Activated naive CD8-positive, alpha-beta T cell treated with anti-CD3 and anti-CD28 coated beads, Interleukin-2, amount 50 U/mL, for 24 hours (primary cell): ENCODE results near the gene CCR2.
"Not testable (repeated sequence)": the region's sequence is repeated elsewhere in the genome, so short reads cannot be mapped to it uniquely, and the experiment has no call there.

Experiments used
- ATAC-seq: fragments of 150-1000 bp; cut with Tn5 transposase; one replicate; pipeline ENCODE4 v1.10.0; 2021
- DNase-seq: peaks from one replicate; pipeline ENCODE4 v3.0.0; 2021
- H3K27ac Mint-ChIP-seq: one replicate; pipeline ENCODE4 v1.8.0; 2021; ENCODE audit warnings: mild to moderate bottlenecking, mixed read lengths
- H3K27me3 Mint-ChIP-seq: one replicate; pipeline ENCODE4 v1.8.0; 2021; ENCODE audit warnings: mixed read lengths
- H3K36me3 Mint-ChIP-seq: one replicate; pipeline ENCODE4 v1.8.0; 2021; ENCODE audit warnings: low read depth, mixed read lengths
- H3K4me1 Mint-ChIP-seq: one replicate; pipeline ENCODE4 v1.8.0; 2021; ENCODE audit warnings: mixed read lengths
- H3K4me3 Mint-ChIP-seq: one replicate; pipeline ENCODE4 v1.8.0; 2021; ENCODE audit warnings: mild to moderate bottlenecking, moderate library complexity, mixed read lengths
- H3K9me3 Mint-ChIP-seq: one replicate; pipeline ENCODE4 v1.8.0; 2021; ENCODE audit warnings: mixed read lengths

CCR2 gene

DNA sequence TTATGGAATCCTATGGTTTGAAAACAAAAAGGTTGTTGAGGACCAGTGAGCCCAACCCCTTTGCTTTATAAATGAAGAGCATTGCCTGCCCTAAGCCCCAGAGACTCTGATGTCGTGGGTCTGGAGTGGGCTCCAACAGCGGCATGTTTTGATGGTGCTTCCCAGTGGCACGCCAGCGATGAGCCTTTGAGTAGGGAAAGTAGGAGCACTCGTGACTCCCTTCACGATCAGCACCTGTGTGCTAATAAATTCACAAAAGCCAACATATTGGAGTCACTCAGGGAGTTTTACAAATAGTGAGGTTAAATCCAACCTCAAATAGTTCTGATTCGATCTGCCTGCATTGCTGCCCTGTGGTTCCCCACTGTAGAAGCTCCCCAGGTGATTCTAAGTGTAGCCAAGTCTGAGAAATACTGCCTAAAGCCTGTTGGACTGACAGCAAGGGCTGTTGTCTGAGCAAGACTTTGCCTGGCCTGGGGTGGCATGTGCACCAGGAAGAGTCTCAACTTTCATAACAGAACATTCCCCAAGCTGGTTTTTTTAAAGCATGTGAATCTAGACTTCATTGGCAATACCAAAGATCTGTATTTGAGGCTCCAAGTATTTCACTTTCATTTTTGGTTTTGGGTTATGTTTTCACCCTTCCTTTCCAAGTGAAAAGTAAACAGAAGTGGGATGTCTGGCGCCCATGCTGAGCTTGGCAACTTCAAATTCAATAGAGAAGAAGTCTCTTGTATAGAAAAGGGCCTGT lies 26.7 kb downstream of the CCR2 start:
- Mint-ChIP-seq H3K9me3 (no peaks in the 10 kb centered on the region), H3K27ac (no peak overlapping the region), H3K4me3 (no peak overlapping the region), H3K27me3 (peaks cover 5% of the 10 kb centered on the region), H3K36me3 (no peaks in the 10 kb centered on the region), H3K4me1 (peaks cover 28% of the 10 kb centered on the region)
- ATAC-seq (no peak), DNase-seq (no peak)

DNA sequence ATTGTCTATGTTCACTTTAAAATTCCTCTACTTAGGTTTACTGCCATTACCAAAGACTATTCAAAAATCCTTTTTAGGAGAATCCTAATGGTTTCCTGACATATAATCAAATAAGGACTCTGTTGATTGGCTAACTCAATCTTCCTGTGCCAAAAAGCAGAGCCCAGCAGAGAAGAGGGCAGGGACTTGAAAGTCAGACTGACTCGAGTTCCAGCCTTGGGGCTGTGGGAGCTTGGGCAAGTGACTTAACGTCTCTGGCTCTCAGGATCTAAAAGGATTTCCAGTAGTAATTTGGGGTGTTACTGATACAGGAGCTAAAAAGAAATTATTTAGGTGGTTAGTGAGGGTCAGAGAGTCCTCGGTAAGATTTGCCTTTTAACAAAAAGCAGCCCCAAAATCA lies 27.7 kb downstream of the CCR2 start:
- ATAC-seq (no peak), DNase-seq (no peak)
- Mint-ChIP-seq H3K36me3 (no peaks in the 10 kb centered on the region), H3K27me3 (peaks cover 5% of the 10 kb centered on the region), H3K9me3 (no peaks in the 10 kb centered on the region), H3K4me1 (peaks cover 32% of the 10 kb centered on the region), H3K27ac (no peak overlapping the region), H3K4me3 (no peak overlapping the region)

DNA sequence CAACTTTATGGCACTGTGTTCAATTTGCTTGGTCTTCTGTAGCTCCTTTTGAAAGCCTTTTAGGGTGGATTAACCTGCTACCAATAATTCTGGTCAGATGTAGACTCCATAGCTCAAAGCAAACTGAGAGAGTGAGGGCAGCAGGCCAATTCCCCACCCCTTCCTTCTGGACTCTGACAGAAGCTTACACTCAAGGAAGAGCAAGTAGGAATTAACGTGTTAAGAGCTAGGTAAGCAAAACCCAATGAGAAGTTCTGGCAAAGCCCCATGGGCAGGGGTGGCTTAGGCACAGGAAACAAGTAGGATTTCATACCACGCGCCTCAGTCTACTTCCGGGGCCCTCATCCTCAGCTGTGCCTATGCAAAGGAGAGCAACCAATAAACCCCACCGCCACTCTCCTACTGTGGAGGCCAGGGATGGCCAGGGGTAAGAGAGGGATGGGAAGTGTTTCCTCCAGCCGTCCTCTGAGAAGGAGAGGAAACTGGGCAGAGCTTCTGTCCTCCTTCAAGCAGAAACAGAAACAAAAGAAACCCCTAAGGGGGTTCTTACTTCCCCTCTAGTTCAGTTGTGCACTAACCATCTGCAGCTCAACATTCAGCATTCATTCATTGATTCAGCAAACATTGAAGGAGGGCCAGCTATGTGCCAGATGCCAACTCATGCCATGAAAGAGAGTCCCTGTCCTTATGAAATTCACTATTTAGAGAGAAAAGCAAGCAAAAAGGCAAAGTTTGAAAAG lies 29.5 kb downstream of the CCR2 start:
- Mint-ChIP-seq H3K4me3 (no peak overlapping the region), H3K4me1 (peaks cover 30% of the 10 kb centered on the region)
- ATAC-seq = no peak

DNA sequence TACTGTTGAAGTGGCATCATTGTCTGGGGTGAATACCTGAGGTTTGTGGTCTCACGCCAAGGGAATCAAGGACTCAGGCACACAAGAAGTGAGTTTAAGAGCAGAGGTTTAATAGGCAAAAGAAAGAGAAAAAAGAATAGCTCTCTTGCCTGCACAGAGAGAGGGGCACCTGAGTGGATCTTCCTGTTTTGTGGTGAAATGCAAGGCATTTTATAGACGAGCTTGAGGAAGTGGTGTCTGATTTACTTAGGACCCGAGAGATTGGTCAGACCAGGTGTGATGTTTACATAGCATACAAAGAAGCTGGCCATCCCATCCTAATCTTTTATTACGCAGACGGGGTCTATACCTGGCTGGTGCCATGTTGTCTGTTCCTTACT lies 30.0 kb downstream of the CCR2 start:
- Mint-ChIP-seq H3K9me3 (no peaks in the 10 kb centered on the region), H3K36me3 (no peaks in the 10 kb centered on the region), H3K4me3 (no peak overlapping the region), H3K27ac (no peak overlapping the region), H3K4me1 (peaks cover 30% of the 10 kb centered on the region), H3K27me3 (peaks cover 5% of the 10 kb centered on the region)
- ATAC-seq (no peak), DNase-seq (no peak)

More for the DNA sequence above, 29.5 kb downstream of the CCR2 start:
- no peak for DNase-seq
- Mint-ChIP-seq H3K9me3 (no peaks in the 10 kb centered on the region), H3K27ac (no peak overlapping the region), H3K27me3 (peaks cover 5% of the 10 kb centered on the region), H3K36me3 (no peaks in the 10 kb centered on the region)

DNA sequence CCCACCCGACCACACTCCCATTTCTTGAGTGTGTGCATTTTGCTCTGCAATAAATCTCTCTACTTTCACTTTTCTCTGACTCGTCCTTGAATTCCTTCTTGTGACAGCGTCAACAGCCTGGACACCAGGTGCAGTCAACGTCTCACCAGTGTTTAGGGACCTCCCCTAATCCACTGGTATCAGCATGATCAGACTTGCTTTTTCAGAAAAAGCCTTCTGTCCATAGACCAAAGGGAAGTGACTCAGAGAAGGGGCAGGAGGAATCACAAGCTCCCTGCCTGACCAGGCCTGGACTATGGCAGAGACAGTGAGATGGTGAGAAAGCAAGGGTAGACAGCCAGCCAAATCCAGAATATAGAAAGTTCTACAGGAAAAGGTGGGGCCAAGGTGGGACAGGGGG lies 32.3 kb downstream of the CCR2 start:
- ATAC-seq = peak; percentile 46
- DNase-seq = no peak
- H3K36me3 Mint-ChIP-seq = no peaks in the 10 kb centered on the region
- H3K27me3 Mint-ChIP-seq = peaks cover 5% of the 10 kb centered on the region
- peaks cover 19% of the 10 kb centered on the region for H3K4me1 Mint-ChIP-seq
- no peaks in the 10 kb centered on the region for H3K9me3 Mint-ChIP-seq
- H3K4me3 Mint-ChIP-seq = no peak overlapping the region
- H3K27ac Mint-ChIP-seq = no peak overlapping the region

DNA sequence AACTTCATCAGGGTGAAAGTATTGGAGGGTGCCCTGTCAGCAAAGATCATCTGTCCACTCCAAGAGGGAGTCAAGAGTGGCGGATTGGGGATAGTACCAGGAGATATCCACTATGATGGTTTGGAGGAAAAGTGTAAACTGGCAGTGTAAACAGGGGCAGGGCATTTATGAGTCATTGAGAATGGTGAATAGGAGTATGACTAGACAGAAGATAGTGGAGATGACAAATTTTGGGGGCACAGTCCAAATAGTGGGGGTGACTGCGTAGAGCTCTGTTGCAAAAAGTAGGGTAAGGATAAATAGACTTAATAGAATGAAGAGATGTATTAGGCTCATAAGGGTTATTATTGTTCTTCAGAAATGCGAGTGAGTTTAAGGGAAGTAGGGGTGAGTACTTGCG lies 34.9 kb downstream of the CCR2 start:
- H3K4me1 Mint-ChIP-seq, H3K36me3 Mint-ChIP-seq, DNase-seq, H3K27me3 Mint-ChIP-seq, H3K9me3 Mint-ChIP-seq, H3K27ac Mint-ChIP-seq, H3K4me3 Mint-ChIP-seq, ATAC-seq: not testable (repeated sequence)

DNA sequence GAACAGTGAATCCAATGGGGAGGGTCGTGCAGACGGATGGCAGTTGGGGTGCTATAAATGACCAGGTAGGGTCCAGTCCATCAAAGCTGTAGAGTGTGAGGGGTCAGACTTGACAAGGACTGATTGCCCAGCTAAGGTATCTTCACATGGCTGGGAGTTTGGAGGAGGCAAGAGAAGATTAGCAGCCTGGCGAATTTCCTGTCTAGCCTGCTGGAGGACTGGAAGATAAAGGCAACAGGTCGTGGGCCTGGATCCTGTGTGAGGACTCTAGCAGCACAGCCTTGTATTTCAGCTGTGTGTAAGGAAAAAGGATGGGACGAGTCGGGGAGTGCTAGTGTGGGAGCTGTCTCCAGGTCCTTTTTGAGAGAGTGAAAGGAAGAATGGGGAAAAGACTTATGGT lies 35.4 kb downstream of the CCR2 start:
- Mint-ChIP-seq H3K4me3 (no peak overlapping the region), H3K27me3 (peaks cover under 1% of the 10 kb centered on the region), H3K27ac (no peak overlapping the region), H3K4me1 (peaks cover 7% of the 10 kb centered on the region), H3K36me3 (no peaks in the 10 kb centered on the region), H3K9me3 (no peaks in the 10 kb centered on the region)
- ATAC-seq = no peak
- DNase-seq = no peak

DNA sequence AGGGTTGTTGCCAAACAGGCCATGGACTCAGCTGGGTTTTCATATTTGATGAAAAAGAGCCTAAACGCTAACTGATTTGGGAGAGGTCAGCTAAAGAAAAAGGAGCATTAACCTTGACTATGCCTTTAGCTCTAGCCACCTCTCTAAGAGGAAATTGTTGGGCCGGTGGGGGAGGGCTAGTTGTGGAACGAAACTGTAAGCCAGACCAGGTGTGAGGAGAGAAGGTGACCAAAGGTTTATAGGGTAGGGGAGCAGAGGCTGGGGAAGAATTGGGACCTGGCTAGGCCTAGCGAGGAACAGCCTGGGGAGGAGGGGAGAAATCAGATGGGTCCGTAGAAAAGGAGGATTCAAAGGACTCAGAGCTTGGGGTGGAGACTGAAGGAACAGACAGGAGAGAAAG lies 37.6 kb downstream of the CCR2 start:
- H3K4me3 Mint-ChIP-seq, ATAC-seq, H3K9me3 Mint-ChIP-seq, DNase-seq, H3K27me3 Mint-ChIP-seq, H3K36me3 Mint-ChIP-seq, H3K27ac Mint-ChIP-seq, H3K4me1 Mint-ChIP-seq: not testable (repeated sequence)

DNA sequence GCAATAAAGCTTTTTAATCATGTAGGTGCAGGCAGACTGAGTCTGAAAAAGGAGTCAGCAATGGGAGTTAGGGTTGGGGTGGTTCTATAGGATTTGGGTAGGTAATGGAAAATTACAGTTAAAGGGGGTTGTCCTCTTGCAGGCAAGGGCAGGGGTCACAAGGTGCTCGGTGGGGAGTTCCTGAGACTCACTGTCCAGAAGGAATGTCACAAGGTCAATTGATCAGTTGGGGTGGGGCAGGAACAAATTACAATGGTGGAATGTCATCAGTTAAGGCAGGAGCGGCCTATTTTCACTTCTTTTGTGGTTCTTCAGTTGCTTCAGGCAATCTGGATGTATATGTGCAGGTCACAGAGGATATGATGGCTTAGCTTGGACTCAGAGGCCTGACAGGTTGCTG lies 39.1 kb downstream of the CCR2 start:
- no peak overlapping the region for H3K4me3 Mint-ChIP-seq
- ATAC-seq (no peak), DNase-seq (no peak)
- peaks cover 4% of the 10 kb centered on the region for H3K27me3 Mint-ChIP-seq
- H3K9me3 Mint-ChIP-seq = no peaks in the 10 kb centered on the region
- H3K36me3 Mint-ChIP-seq = no peaks in the 10 kb centered on the region
- no peak overlapping the region for H3K27ac Mint-ChIP-seq
- peaks cover 9% of the 10 kb centered on the region for H3K4me1 Mint-ChIP-seq

DNA sequence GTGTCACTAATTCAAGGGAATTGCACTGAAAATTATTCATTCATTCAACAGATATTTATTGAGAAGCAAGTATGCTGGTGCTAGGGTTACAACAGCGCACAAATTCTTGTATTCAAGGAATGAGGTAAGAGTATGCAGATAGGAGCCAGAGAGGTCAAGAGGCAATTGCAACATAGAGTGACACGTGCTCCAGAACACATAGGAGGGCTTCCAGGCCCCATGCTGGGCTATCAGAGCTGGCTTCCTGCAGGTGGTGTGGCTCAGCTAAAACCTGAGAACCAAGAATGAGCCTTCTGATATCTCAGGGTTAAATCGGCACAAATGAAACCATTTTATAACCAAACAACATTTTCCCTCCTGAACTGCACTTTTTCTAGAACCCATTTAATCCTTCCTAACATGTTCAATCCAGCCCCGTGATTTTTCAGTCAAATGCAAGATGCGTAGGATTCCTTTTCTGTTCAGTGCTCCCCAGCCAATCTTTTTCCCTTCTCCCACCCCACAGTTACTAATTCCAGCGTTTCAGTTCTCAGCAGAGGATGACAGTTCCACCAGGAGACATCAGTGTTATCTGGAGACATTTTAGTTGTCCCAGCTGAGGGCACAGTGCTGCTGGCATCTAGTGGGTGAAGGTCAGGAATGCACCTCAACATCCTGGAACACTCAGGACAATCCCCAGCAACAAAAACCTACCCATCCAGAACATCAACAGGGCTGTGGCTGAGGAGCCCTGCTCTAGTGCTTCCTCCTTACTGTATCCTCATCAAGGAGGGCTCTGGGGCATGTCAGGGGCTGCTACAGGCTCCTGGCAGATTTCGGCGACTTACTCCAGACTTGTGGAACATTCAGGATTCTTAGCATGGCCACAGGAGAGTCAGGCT lies 39.9 kb downstream of the CCR2 start:
- H3K27me3 Mint-ChIP-seq = peaks cover 4% of the 10 kb centered on the region

DNA sequence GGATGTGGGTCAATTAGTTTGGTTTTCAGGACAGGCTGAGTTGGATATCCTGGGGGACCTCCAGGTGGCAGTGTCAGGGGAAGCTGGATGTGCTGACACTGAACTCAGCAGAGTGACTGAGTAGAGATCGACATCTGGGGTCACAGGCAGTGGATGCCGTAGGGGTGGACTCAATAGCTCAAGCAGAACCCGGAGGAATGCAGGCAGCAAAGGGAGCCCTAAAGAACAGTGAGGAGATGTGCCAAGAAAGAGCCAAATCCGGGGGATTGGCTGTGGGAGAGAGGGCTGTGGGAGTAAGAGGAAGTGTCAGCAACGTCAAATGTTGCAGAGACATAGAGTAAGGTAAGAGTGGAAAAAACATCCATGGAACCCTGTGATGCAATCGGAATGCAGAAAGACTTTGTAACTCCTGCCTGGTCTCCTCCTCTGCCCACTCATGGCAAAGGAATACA lies 41.3 kb downstream of the CCR2 start:
- Mint-ChIP-seq H3K9me3 (no peaks in the 10 kb centered on the region), H3K4me1 (peaks cover 9% of the 10 kb centered on the region), H3K36me3 (no peaks in the 10 kb centered on the region), H3K27ac (no peak overlapping the region), H3K27me3 (peaks cover 4% of the 10 kb centered on the region), H3K4me3 (no peak overlapping the region)
- no peak for DNase-seq
- ATAC-seq = no peak

More for the DNA sequence above, 39.9 kb downstream of the CCR2 start:
- Mint-ChIP-seq H3K4me3 (no peak overlapping the region), H3K36me3 (no peaks in the 10 kb centered on the region), H3K9me3 (no peaks in the 10 kb centered on the region), H3K4me1 (peaks cover 9% of the 10 kb centered on the region), H3K27ac (no peak overlapping the region)
- DNase-seq (no peak), ATAC-seq (no peak)

DNA sequence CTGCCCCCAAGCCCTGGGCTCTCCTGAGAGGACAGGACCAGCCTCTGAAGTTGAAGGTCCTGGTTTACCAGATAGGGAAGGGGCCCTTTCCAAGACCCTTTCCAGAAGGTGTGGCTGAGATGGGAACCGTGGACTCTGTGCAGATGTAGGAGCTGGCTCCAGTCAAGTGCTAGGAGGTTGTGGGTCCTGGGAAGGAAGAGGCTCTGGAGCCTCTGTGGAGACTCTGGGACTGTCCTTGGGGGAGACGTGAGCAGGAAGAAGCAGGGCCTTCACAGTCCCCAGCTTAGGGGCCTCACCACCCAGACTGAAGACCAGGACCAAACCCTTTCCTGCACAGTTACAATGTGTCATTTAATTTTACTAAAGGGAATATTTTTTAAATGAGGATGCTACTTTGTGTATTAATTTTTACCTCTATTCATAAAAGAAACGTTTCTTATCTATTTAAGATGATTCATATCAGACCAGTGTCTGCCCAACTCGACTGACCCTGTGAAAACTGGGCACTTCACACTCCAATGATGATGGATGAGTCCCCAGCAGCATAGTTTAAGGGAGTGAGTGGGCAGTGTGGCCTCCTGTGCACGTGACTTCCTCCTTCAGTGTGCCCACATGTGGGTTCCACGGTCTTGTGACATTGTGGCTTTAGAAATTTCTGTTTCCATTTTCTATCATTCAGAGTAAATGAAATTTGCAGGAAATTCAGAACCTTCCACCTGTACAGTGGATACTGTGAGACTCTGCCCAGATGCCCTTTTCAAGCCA lies 42.0 kb downstream of the CCR2 start:
- Mint-ChIP-seq H3K36me3 (no peaks in the 10 kb centered on the region), H3K9me3 (no peaks in the 10 kb centered on the region), H3K4me1 (peaks cover 9% of the 10 kb centered on the region), H3K27me3 (peaks cover 4% of the 10 kb centered on the region), H3K27ac (no peak overlapping the region), H3K4me3 (no peak overlapping the region)
- ATAC-seq (no peak), DNase-seq (no peak)

DNA sequence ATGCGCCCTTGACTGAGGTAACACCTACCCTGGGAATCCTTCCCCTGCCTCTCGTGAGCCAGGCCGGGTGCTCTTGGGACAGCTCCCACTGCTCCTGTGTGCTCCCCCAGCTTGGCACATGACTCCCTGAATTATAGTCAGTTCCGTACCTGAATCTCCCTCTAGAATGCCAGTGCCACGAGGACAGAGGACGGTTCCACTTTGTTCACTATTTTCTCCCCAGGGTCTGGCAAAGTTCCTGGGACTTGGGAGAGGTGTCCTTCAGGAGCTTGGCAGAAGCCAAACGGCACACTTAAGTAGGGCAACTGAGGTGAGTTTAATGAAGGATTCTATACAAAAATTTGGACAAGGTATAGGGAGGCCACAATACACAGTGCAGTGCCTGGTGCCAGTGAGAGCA lies 43.2 kb downstream of the CCR2 start:
- no peak for DNase-seq
- Mint-ChIP-seq H3K9me3 (no peaks in the 10 kb centered on the region), H3K27me3 (peaks cover 4% of the 10 kb centered on the region), H3K36me3 (no peaks in the 10 kb centered on the region), H3K27ac (no peak overlapping the region), H3K4me1 (peaks cover 9% of the 10 kb centered on the region), H3K4me3 (no peak overlapping the region)
- no peak for ATAC-seq
